ENCODE results near the gene DNAJC1.
"Not testable (repeated sequence)": the region's sequence is repeated elsewhere in the genome, so short reads cannot be mapped to it uniquely, and the experiment has no call there.

DNAJC1 gene

DNA sequence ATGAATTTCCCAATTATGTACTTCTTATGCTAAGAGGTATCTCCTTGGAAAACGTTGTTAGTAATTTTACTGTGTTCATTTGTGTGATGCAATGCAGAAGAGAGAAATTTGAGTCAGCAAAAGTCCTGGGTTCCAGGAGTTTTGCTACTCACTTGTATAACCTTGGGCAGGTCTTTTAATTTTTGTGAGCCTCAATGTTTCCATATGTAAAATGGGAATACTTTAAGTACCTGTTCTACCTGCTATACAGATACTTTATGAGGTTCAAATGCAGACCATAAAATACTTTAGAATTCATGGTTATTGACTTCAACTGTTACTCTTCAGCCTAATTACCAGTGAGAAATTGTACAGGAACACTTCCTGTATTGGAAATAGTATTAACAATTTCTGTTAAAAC is 284.0 kb downstream of the DNAJC1 start:
- Histone ChIP-seq H3K4me3 (ENCODE audit: low read depth in 1 of 2, low read length in 1 of 2) (no peak overlapping the region), H3K36me3 (peaks cover 27% of the 10 kb centered on the region), H3K4me1 (ENCODE audit: control insufficient read depth in 1 of 2, insufficient read depth in 1 of 2, low read depth in 1 of 2, low read length in 1 of 2) (peaks cover 1 to 4% of the 10 kb centered on the region in 2 experiments)

DNA sequence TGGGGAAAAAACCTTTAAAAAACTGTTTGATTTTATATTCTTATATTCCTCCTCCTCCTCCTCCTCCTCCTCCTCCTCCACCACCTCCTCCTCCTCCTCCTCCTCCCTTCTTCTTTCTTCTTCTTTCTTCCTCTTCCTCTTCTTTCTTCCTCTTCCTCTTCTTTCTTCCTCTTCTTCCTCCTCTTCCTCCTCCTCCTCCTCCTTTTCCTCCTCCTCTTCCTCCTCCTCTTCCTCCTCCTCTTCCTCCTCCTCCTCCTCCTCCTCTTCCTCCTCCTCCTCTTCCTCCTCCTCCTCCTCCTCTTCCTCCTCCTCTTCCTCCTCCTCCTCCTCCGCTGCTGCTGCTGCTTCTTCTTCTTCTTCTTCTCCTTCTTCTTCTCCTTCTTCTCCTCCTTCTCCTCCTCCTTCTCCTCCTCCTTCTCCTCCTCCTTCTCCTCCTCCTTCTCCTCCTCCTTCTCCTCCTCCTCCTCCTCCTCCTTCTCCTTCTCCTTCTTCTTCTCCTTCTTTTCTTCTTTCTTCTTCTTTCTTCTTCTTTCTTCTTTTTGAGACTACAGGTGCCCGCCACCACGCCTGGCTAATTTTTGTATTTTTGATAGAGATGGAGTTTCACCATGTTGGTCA is 286.0 kb downstream of the DNAJC1 start:
- not testable (repeated sequence) for H3K9me3 ChIP-seq; H3K4me3 ChIP-seq (ENCODE audit: low read depth in 1 of 2, low read length in 1 of 2); H3K27ac ChIP-seq; H3K27me3 ChIP-seq; H3K4me1 ChIP-seq (ENCODE audit: control insufficient read depth in 1 of 2, insufficient read depth in 1 of 2, low read depth in 1 of 2, low read length in 1 of 2)
- peaks cover 37% of the 10 kb centered on the region for H3K36me3 ChIP-seq

More for the DNA sequence above, 284.0 kb downstream of the DNAJC1 start:
- Histone ChIP-seq H3K27me3 (no peaks in the 10 kb centered on the region), H3K9me3 (no peaks in the 10 kb centered on the region), H3K27ac (no peak overlapping the region)
- TF ChIP-seq, protein P1, sequence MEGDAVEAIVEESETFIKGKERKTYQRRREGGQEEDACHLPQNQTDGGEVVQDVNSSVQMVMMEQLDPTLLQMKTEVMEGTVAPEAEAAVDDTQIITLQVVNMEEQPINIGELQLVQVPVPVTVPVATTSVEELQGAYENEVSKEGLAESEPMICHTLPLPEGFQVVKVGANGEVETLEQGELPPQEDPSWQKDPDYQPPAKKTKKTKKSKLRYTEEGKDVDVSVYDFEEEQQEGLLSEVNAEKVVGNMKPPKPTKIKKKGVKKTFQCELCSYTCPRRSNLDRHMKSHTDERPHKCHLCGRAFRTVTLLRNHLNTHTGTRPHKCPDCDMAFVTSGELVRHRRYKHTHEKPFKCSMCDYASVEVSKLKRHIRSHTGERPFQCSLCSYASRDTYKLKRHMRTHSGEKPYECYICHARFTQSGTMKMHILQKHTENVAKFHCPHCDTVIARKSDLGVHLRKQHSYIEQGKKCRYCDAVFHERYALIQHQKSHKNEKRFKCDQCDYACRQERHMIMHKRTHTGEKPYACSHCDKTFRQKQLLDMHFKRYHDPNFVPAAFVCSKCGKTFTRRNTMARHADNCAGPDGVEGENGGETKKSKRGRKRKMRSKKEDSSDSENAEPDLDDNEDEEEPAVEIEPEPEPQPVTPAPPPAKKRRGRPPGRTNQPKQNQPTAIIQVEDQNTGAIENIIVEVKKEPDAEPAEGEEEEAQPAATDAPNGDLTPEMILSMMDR (IDR thresholded peaks at IDR 0.05): no peak

DNA sequence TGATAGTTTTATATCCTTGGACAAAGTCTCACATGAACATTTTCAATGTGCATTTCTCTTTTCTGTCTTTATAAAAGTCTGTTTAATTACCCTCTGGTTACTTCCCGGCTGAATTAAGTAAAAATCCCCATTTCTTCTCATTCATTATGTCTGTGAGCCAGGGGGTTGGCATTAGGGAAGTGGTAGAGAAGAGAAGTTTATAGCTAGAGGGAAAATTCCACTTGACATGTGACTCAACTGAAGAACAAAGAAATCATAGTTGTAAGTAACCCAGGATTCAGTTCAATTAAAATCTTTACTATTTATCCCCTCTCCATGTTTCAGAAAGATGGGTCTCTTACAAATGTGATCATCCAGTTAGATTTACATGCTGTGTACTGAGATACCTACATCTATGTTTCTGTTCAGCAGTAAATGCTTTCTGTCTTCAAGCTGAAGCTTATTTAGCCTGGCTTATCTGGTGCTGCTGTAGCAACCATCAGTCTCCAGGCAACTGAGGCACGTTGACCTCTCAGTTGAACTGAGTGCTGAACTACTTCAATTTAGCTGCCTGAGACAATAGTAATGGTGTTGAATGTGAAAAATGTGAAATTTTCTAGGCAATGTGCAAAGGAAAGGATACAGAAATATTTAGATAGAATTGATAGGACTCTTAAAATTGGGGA is 287.9 kb downstream of the DNAJC1 start:
- H3K27ac ChIP-seq: no peak overlapping the region
- H3K4me3 ChIP-seq (ENCODE audit: low read depth in 1 of 2, low read length in 1 of 2): no peak overlapping the region
- H3K27me3 ChIP-seq: no peaks in the 10 kb centered on the region
- H3K4me1 ChIP-seq (ENCODE audit: control insufficient read depth in 1 of 2, insufficient read depth in 1 of 2, low read depth in 1 of 2, low read length in 1 of 2): no peaks in the 10 kb centered on the region
- peaks cover 37% of the 10 kb centered on the region for H3K36me3 ChIP-seq
- no peaks in the 10 kb centered on the region for H3K9me3 ChIP-seq
- TF ChIP-seq, protein P1 (IDR thresholded peaks at IDR 0.05): no peak

DNA sequence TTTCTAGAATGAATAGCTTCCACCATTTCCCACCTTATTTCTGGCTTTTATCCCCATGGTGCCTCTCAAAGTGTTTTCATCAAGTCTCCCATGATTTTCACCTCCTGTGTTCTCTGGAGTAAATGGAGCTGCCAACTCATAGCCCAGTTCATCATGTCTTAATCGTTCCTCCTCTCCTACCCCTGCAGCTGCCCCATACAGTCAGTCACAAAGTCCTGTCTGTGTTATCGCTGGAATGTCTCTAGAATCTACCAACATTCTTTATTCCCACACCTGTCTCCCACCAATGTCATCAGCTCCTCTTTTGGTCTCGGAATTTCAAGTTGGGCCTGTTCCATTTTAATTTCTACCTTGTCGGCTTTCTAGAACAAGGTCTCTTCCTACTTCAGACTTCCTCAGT is 290.6 kb downstream of the DNAJC1 start:
- no peaks in the 10 kb centered on the region for H3K9me3 ChIP-seq
- no peaks in the 10 kb centered on the region for H3K27me3 ChIP-seq
- no peaks in the 10 kb centered on the region for H3K4me1 ChIP-seq (ENCODE audit: control insufficient read depth in 1 of 2, insufficient read depth in 1 of 2, low read depth in 1 of 2, low read length in 1 of 2)
- H3K4me3 ChIP-seq (ENCODE audit: low read depth in 1 of 2, low read length in 1 of 2): no peak overlapping the region
- H3K27ac ChIP-seq: no peak overlapping the region
- peaks cover 26% of the 10 kb centered on the region for H3K36me3 ChIP-seq
- TF ChIP-seq, protein P1 (IDR thresholded peaks at IDR 0.05): no peak

DNA sequence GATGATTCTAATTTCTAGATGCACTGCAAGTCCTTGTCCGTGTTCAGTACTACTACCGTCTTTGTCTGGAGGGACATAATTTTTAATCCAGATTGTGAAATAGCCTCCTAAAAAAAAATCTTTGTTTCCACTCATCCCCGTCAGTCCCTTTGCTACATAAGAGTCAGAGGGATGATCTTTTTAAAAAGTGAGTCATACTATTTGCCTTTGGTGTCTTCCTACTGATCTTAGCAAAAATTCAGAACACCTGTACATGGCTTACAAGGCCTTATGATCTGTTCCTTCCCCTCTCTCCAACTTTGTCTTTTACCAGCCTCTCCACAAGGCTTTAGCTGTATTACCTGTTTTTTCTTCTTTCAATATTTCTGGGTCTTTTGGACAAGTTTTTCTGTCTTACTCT is 296.0 kb downstream of the DNAJC1 start:
- H3K4me1 ChIP-seq (ENCODE audit: control insufficient read depth in 1 of 2, insufficient read depth in 1 of 2, low read depth in 1 of 2, low read length in 1 of 2): peaks cover 0 to 5% of the 10 kb centered on the region in 2 experiments
- H3K27me3 ChIP-seq: no peaks in the 10 kb centered on the region
- TF ChIP-seq, protein P1 (IDR thresholded peaks at IDR 0.05): no peak
- no peak overlapping the region for H3K4me3 ChIP-seq (ENCODE audit: low read depth in 1 of 2, low read length in 1 of 2)
- H3K9me3 ChIP-seq: no peaks in the 10 kb centered on the region
- no peaks in the 10 kb centered on the region for H3K36me3 ChIP-seq
- H3K27ac ChIP-seq: no peak overlapping the region
